HEK293T (cell line): ENCODE results near the gene STON2.
A peak's percentile ranks its signal among the peaks of the same experiment; 100 is the strongest.
"Not testable (repeated sequence)": the region's sequence is repeated elsewhere in the genome, so short reads cannot be mapped to it uniquely, and the experiment has no call there.

Experiments used
- CTCF ChIA-PET: fragments of 350-600 bp; formaldehyde crosslinking; extraction: SDS; loops from one replicate; lab custom pipeline; 2021; ENCODE audit warnings: antibody characterized with exemption, inconsistent platforms; lab: Yijun Ruan, JAX
- POLR2A ChIA-PET: fragments of 350-600 bp; formaldehyde crosslinking; extraction: SDS; loops from one replicate; lab custom pipeline; 2020; ENCODE audit warnings: antibody characterized with exemption, inconsistent platforms; lab: Yijun Ruan, JAX
- DNase-seq: peaks from one replicate; pipeline ENCODE4 v3.0.0; 2012; ENCODE audit warnings: mixed read lengths; ENCODE audit errors: extremely low spot score
- ARNT ChIP-seq: fragments of 450-650 bp; IDR thresholded peaks from 2 replicates; pipeline ENCODE4 v1.6.1; 2017; ENCODE audit warnings: mild to moderate bottlenecking
- BHLHE40 ChIP-seq: fragments of 450-650 bp; IDR thresholded peaks from 2 replicates; pipeline ENCODE4 v1.6.1; 2016; ENCODE audit warnings: mild to moderate bottlenecking, moderate library complexity, borderline replicate concordance
- CTBP1 ChIP-seq: fragments of 450-650 bp; IDR thresholded peaks from 2 replicates; pipeline ENCODE4 v1.6.1; 2016; ENCODE audit warnings: borderline replicate concordance
- ELF4 ChIP-seq: fragments of 450-650 bp; IDR thresholded peaks from 2 replicates; pipeline ENCODE4 v1.6.1; 2017; ENCODE audit warnings: antibody characterized with exemption
- FOXA1 ChIP-seq: fragments of 450-650 bp; IDR thresholded peaks from 2 replicates; pipeline ENCODE4 v1.6.1; 2016; ENCODE audit warnings: mild to moderate bottlenecking
- FOXK2 ChIP-seq: fragments of 450-650 bp; IDR thresholded peaks from 2 replicates; pipeline ENCODE4 v1.6.1; 2016; ENCODE audit warnings: mild to moderate bottlenecking
- FOXM1 ChIP-seq: fragments of 450-650 bp; IDR thresholded peaks from 2 replicates; pipeline ENCODE4 v1.6.1; 2017; ENCODE audit warnings: mild to moderate bottlenecking, borderline replicate concordance
- HDGF ChIP-seq: fragments of 450-650 bp; IDR thresholded peaks from 2 replicates; pipeline ENCODE4 v1.6.1; 2017; ENCODE audit warnings: antibody characterized with exemption, borderline replicate concordance
- L3MBTL2 ChIP-seq: fragments of 450-650 bp; conservative IDR thresholded peaks from 2 replicates; pipeline ENCODE4 v1.6.1; 2016; ENCODE audit warnings: mild to moderate bottlenecking
- LEF1 ChIP-seq: fragments of 450-650 bp; IDR thresholded peaks from 2 replicates; pipeline ENCODE4 v1.6.1; 2017; ENCODE audit warnings: mild to moderate bottlenecking, borderline replicate concordance
- NFRKB ChIP-seq: fragments of 450-650 bp; IDR thresholded peaks from 2 replicates; pipeline ENCODE4 v1.6.1; 2016; ENCODE audit warnings: mild to moderate bottlenecking, moderate library complexity
- PKNOX1 ChIP-seq: fragments of 450-650 bp; IDR thresholded peaks from 2 replicates; pipeline ENCODE4 v1.6.1; 2016
- SP1 ChIP-seq: fragments of 450-650 bp; IDR thresholded peaks from 2 replicates; pipeline ENCODE4 v1.6.1; 2017
- SUZ12 ChIP-seq: fragments of 450-650 bp; IDR thresholded peaks from 2 replicates; pipeline ENCODE4 v1.6.1; 2016; ENCODE audit warnings: mild to moderate bottlenecking
- TARDBP ChIP-seq: fragments of 450-650 bp; IDR thresholded peaks from 2 replicates; pipeline ENCODE4 v1.6.1; 2016
- ZNF384 ChIP-seq: fragments of 450-650 bp; IDR thresholded peaks from 2 replicates; pipeline ENCODE4 v1.6.1; 2016

The STON2 gene

GRCh38 chr14:81433378-81433777, 33.3 kb upstream of the STON2 start:
- ChIA-PET CTCF (interaction anchor here (1.6 kb wide), 1 partner anchor 164 kb away, joined by 3 read pairs; no protein-coding TSS in a partner anchor), POLR2A (no interaction called here)
- no peak for DNase-seq
- TF ChIP-seq FOXM1 (no peak), CTBP1 (no peak), ARNT (no peak), HDGF (no peak), NFRKB (no peak), FOXK2 (no peak), ZNF384 (no peak), L3MBTL2 (no peak), SUZ12 (no peak), LEF1 (no peak), SP1 (no peak), TARDBP (no peak), FOXA1 (no peak), ELF4 (no peak), BHLHE40 (no peak), PKNOX1 (no peak)

- POLR2A ChIA-PET, result no interaction called here
- no peak for DNase-seq
- CTCF ChIA-PET, result interaction anchor here (1.6 kb wide), 1 partner anchor 163 kb away, joined by 3 read pairs; no protein-coding TSS in a partner anchor
- TF ChIP-seq SUZ12, result no peak
- no peak for TF ChIP-seq LEF1
- TF ChIP-seq FOXK2, result no peak
- no peak for TF ChIP-seq ELF4
- TF ChIP-seq SP1, result no peak
- TF ChIP-seq BHLHE40, result no peak
- TF ChIP-seq ZNF384, result no peak
- no peak for TF ChIP-seq NFRKB
- TF ChIP-seq PKNOX1, result no peak
- no peak for TF ChIP-seq FOXM1
- no peak for TF ChIP-seq CTBP1
- TF ChIP-seq TARDBP, result no peak
- no peak for TF ChIP-seq ARNT
Observed at GRCh38 chr14:81432219-81432661, 32.1 kb upstream of the STON2 start.

- TF ChIP-seq BHLHE40 (no peak), TARDBP (no peak), LEF1 (no peak), HDGF (no peak), FOXK2 (no peak), FOXA1 (no peak), SUZ12 (no peak), ELF4 (no peak), NFRKB (no peak), CTBP1 (no peak), L3MBTL2 (no peak), ARNT (no peak), FOXM1 (no peak), PKNOX1 (no peak), SP1 (no peak), ZNF384 (no peak)
- POLR2A ChIA-PET, result no interaction called here
- CTCF ChIA-PET, result interaction anchor here (0.7 to 0.9 kb wide), 2 partner anchors 57 to 87 kb away, joined by 3 to 6 read pairs; no protein-coding TSS in a partner anchor
- no peak for DNase-seq
Observed at GRCh38 chr14:81430235-81430634, 30.1 kb upstream of the STON2 start.

GRCh38 chr14:81429749-81430148, 29.6 kb upstream of the STON2 start:
- POLR2A ChIA-PET, DNase-seq: not testable (repeated sequence)
- CTCF ChIA-PET, result interaction anchor here (0.7 to 0.9 kb wide), 2 partner anchors 56 to 86 kb away, joined by 3 to 6 read pairs; no protein-coding TSS in a partner anchor

- ChIA-PET POLR2A (no interaction called here), CTCF (no interaction called here)
- no peak for TF ChIP-seq BHLHE40
- TF ChIP-seq ELF4, result no peak
- no peak for TF ChIP-seq ZNF384
- no peak for TF ChIP-seq TARDBP
- no peak for DNase-seq
Observed at GRCh38 chr14:81429028-81429427, 28.9 kb upstream of the STON2 start.

GRCh38 chr14:81427348-81428058, 27.4 kb upstream of the STON2 start:
- peak; percentile 43 for DNase-seq
- POLR2A ChIA-PET, result interaction anchor here (1.0 to 1.2 kb wide), 2 partner anchors 9 to 209 kb away, joined by 3 to 8 read pairs; no protein-coding TSS in a partner anchor
- CTCF ChIA-PET, result interaction anchor here (0.7 kb wide), 1 partner anchor 103 kb away, joined by 3 read pairs; no protein-coding TSS in a partner anchor
- TF ChIP-seq FOXA1 (no peak), SUZ12 (no peak), CTBP1 (0 out of 2 replicates have a peak, but pooled peaks have one; percentile 21), PKNOX1 (peak; percentile 83)
